ENCODE data around the gene SYT7.

DNA sequence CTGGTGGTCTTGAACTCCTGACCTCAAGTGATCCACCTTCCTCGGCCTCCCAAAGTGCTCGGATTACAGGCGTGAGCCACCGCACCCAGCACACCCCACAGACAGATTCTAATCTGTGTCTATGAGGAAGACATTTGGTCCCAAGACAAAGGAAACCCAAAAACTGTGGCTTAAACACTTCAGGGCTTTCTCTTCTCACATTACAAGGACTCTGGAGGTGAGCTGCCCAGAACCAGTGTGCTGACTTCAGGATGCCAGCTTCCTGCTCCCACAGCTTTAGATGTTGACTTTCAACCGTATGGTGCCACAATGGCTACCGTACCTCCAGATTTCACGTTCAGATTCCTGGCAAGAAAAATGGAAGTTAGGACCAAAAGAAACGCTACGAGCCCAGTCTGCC is 32.2 kb upstream of the SYT7 start:
- no peak for TF ChIP-seq EZH2phosphoT487 (IDR thresholded peaks at IDR 0.05; ENCODE audit: insufficient read depth, low read depth)
- no peak for TF ChIP-seq EZH2 (IDR thresholded peaks at IDR 0.05; ENCODE audit: insufficient read depth, poor library complexity, severe bottlenecking)
